Measurements from ENCODE around the gene CEP63. TPM values are rescaled to one million over a fixed set of nuclear protein-coding genes. Genes with fewer than 3 reads are reported as not detected.

CEP63 gene
- total RNA-seq, 1 experiment from 2014 or later = 10.7 TPM

DNA sequence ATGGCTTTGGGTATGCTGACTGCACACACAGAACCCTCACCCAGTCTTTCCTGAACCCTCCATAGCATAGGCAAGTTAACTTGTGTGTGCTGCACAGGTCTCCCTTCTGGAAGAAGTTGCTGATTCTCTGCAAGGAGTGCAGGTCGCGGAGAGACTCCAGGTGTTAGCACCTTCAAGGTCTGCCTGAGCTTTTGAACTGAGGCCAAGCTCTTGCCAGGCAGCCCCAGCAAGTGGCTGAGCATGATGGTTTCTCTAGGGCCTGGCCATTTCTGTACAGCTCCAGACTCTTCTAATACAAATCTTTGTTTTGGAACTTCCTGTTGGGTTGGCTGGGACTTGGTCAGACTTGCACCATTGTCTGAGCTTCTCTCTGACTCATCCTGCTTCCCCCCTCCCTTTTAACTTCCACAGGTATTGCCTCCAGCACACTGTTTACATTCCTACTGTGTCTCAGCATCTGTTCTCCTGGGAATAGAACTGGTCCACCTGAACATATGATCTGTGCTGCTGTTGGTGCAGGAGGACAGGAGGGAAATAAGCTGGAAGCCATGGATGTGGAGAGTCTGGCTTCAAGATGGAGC, 111.6 kb downstream of the CEP63 start:
- H3K79me2 ChIP-seq (ENCODE audit: low read length) = no peaks in the 10 kb centered on the region
- no peak overlapping the region for H3K9ac ChIP-seq (ENCODE audit: low read length)
- no peaks in the 10 kb centered on the region for H3K27me3 ChIP-seq (ENCODE audit: low read length)
- H3K4me2 ChIP-seq (ENCODE audit: low read depth, low read length, poor library complexity, severe bottlenecking) = no peak overlapping the region
- no peak overlapping the region for H3K27ac ChIP-seq (ENCODE audit: low read length)
- no peaks in the 10 kb centered on the region for H3K9me2 ChIP-seq (replicated peaks; ENCODE audit: insufficient read depth, low read length)
- H3K4me3 ChIP-seq (ENCODE audit: low read length) = no peak overlapping the region
- DNase-seq = no peak
- no peaks in the 10 kb centered on the region for H3K9me3 ChIP-seq (ENCODE audit: low read length)
- H4K20me1 ChIP-seq (ENCODE audit: insufficient read depth, low read depth, low read length) = no peaks in the 10 kb centered on the region
- H2AFZ ChIP-seq (ENCODE audit: low read length) = no peak overlapping the region
- H3K36me3 ChIP-seq (ENCODE audit: insufficient read depth, low read length) = no peaks in the 10 kb centered on the region
- no peaks in the 10 kb centered on the region for H3K4me1 ChIP-seq (ENCODE audit: low read length)

DNA sequence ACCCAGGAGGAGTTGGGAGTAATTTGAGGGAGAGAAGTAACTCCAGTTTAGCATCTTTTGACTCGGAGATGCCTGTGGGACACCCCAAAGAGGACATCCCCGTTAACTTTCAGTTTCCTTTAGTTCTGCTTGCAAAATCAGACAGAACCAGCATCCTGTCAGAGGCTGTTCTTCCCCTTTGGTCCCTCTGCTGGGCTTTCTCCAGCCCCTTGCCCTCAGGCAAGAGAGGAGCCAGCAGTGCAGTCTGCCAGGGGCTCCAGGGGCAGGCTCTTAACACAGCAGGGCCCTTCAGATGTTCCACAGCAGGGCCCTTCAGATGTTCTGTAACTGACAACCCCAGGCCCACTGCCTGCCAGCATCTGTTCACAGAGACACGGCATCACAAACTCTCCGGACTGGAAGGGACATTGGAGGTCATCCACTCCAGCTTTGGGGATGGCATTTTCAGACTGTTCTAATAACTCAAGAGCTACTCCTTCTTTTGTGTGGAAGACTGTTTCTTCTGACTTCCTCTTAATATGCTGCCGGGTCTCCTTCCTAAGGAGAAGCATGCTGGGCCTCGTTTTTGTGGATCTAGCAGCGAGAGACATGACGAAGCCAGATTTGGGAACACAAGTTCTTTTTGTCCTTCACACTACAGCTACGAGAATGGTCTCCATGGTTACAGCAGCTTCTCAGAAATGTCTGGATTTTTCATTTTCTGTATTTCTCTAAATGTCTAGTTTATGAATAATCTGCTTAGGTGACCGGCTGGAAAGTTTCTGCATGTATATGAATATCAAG, 113.1 kb downstream of the CEP63 start:
- H2AFZ ChIP-seq (ENCODE audit: low read length) = no peak overlapping the region
- no peak overlapping the region for H3K4me3 ChIP-seq (ENCODE audit: low read length)
- H3K4me1 ChIP-seq (ENCODE audit: low read length) = no peaks in the 10 kb centered on the region
- DNase-seq = no peak
- H3K27ac ChIP-seq (ENCODE audit: low read length) = no peak overlapping the region
- H3K36me3 ChIP-seq (ENCODE audit: insufficient read depth, low read length) = no peaks in the 10 kb centered on the region
- H4K20me1 ChIP-seq (ENCODE audit: insufficient read depth, low read depth, low read length) = no peaks in the 10 kb centered on the region
- H3K9me3 ChIP-seq (ENCODE audit: low read length) = no peaks in the 10 kb centered on the region
- no peaks in the 10 kb centered on the region for H3K27me3 ChIP-seq (ENCODE audit: low read length)
- no peak overlapping the region for H3K9ac ChIP-seq (ENCODE audit: low read length)
- H3K4me2 ChIP-seq (ENCODE audit: low read depth, low read length, poor library complexity, severe bottlenecking) = no peak overlapping the region
- no peaks in the 10 kb centered on the region for H3K79me2 ChIP-seq (ENCODE audit: low read length)
- H3K9me2 ChIP-seq (replicated peaks; ENCODE audit: insufficient read depth, low read length) = no peaks in the 10 kb centered on the region

DNA sequence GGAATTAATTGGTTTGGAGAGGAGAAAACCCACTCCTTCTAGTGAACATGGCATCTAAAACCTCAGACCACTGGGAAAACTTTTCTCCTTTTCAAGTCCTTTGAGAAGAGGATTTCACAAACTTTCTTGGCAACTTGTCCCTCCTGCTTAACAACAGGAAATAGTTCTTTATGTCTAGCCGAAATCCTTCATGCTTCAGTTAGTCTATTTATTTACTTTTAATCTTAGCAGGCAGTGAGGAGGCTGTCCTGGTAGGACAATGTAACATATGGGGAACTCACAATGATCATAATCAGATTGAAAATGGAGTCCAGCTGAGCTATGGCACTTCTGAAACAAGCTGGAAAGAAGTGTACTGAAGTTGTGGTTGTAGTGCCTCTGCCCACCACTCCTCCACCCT, 114.3 kb downstream of the CEP63 start:
- H3K4me3 ChIP-seq (ENCODE audit: low read length) = no peak overlapping the region
- H3K4me2 ChIP-seq (ENCODE audit: low read depth, low read length, poor library complexity, severe bottlenecking) = no peak overlapping the region
- H3K9ac ChIP-seq (ENCODE audit: low read length) = no peak overlapping the region

DNA sequence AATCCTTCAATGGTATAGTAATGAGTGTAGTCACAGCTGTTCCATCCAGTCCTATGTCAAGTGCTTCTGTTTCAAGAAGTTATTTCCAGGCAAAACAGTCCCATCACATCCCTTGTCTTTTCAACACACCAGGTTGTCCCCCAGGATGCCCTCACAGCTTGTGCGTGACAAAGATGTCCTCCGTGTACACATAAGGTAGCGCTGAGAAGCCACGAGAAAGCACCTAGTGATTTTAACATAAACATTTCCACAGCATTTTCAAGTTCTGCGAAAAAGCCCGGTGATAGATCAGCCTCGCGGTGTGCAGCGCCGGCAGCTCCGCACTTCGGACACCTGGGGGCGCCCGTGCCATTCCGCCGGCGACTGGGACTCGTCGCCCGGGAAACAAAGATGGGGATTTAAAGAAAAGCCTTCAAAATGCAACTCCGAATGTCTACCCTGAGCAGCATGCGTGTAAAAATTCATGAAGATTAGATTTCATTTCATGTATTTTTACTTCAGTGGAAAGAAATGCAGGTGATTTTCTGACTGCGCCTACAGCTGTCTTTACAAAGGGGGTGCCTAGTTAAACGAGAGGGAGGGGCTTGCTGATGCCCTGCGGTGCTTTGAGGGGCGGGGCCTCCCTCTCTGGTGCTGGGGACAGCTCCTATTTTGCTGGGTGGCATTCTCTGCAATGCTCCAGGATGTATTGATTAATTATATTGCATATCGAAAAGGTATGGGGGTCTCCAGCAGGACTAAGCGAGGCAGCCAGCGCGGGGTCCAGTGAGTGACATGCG, 115.0 kb downstream of the CEP63 start:
- Histone ChIP-seq H3K27me3 (ENCODE audit: low read length) (no peaks in the 10 kb centered on the region), H3K36me3 (ENCODE audit: insufficient read depth, low read length) (no peaks in the 10 kb centered on the region), H3K4me1 (ENCODE audit: low read length) (no peaks in the 10 kb centered on the region), H3K9me2 (replicated peaks; ENCODE audit: insufficient read depth, low read length) (no peaks in the 10 kb centered on the region), H2AFZ (ENCODE audit: low read length) (no peak overlapping the region), H3K4me3 (ENCODE audit: low read length) (no peak overlapping the region), H3K4me2 (ENCODE audit: low read depth, low read length, poor library complexity, severe bottlenecking) (peak overlapping the region; percentile 55), H3K27ac (ENCODE audit: low read length) (no peak overlapping the region), H3K79me2 (ENCODE audit: low read length) (no peaks in the 10 kb centered on the region), H3K9ac (ENCODE audit: low read length) (no peak overlapping the region), H4K20me1 (ENCODE audit: insufficient read depth, low read depth, low read length) (no peaks in the 10 kb centered on the region), H3K9me3 (ENCODE audit: low read length) (no peaks in the 10 kb centered on the region)
- DNase-seq = peak; percentile 87

More for the DNA sequence above, 114.3 kb downstream of the CEP63 start:
- H3K36me3 ChIP-seq (ENCODE audit: insufficient read depth, low read length) = no peaks in the 10 kb centered on the region
- no peaks in the 10 kb centered on the region for H3K9me3 ChIP-seq (ENCODE audit: low read length)
- no peaks in the 10 kb centered on the region for H4K20me1 ChIP-seq (ENCODE audit: insufficient read depth, low read depth, low read length)
- no peaks in the 10 kb centered on the region for H3K27me3 ChIP-seq (ENCODE audit: low read length)
- no peaks in the 10 kb centered on the region for H3K79me2 ChIP-seq (ENCODE audit: low read length)
- H3K9me2 ChIP-seq (replicated peaks; ENCODE audit: insufficient read depth, low read length) = no peaks in the 10 kb centered on the region
- DNase-seq = no peak
- H3K4me1 ChIP-seq (ENCODE audit: low read length) = no peaks in the 10 kb centered on the region
- H3K27ac ChIP-seq (ENCODE audit: low read length) = no peak overlapping the region
- no peak overlapping the region for H2AFZ ChIP-seq (ENCODE audit: low read length)

DNA sequence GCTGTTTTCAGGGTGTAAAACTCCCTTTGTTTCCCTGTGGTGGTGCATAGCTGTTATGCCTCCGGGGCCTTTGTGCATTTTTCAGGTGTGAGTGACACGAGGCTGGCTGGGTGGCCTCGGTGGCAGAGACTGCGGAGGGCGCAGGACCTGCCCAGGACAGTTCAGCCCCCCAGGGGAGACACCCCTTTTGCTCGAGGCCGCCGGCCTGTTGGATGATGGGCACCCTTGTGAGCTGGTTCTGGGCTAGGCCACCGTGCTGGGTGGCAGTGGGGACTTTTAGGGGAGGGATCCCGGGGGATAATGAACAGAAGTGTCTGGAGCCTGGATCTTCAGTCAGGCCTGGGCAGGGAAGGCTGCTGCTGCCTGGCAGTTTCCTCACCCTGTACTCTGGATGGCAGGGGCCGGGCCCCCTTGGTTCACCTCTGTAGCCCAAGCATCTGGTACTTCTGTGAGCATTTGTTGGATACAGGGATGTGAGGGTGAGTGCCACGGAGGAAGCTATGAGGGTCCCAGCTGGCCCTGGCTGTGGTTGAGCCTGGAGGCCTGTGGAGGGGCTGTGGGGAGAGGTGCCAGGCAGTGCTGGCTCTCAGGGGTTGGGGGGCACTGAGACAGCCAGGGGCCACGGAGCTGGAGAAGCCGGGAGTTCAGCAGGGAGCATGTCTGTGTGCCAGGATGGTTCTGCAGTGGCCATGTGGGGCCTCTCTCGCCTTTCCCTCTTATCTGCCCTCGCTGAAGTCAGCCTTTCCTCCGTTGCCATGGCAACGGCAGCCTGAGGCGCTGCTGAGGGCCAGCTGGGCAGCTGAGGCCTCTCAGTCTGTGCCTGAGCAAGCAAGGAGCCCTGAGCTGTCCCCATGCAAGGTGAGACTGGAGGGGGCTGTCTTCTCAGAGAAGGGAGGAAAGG, 115.9 kb downstream of the CEP63 start:
- no peak for DNase-seq
- Histone ChIP-seq H3K9me2 (replicated peaks; ENCODE audit: insufficient read depth, low read length) (no peaks in the 10 kb centered on the region), H3K36me3 (ENCODE audit: insufficient read depth, low read length) (no peaks in the 10 kb centered on the region), H3K4me1 (ENCODE audit: low read length) (no peaks in the 10 kb centered on the region), H2AFZ (ENCODE audit: low read length) (no peak overlapping the region), H3K79me2 (ENCODE audit: low read length) (no peaks in the 10 kb centered on the region), H3K27ac (ENCODE audit: low read length) (no peak overlapping the region), H4K20me1 (ENCODE audit: insufficient read depth, low read depth, low read length) (no peaks in the 10 kb centered on the region), H3K27me3 (ENCODE audit: low read length) (no peaks in the 10 kb centered on the region), H3K9ac (ENCODE audit: low read length) (no peak overlapping the region), H3K4me3 (ENCODE audit: low read length) (no peak overlapping the region), H3K4me2 (ENCODE audit: low read depth, low read length, poor library complexity, severe bottlenecking) (no peak overlapping the region), H3K9me3 (ENCODE audit: low read length) (no peaks in the 10 kb centered on the region)

DNA sequence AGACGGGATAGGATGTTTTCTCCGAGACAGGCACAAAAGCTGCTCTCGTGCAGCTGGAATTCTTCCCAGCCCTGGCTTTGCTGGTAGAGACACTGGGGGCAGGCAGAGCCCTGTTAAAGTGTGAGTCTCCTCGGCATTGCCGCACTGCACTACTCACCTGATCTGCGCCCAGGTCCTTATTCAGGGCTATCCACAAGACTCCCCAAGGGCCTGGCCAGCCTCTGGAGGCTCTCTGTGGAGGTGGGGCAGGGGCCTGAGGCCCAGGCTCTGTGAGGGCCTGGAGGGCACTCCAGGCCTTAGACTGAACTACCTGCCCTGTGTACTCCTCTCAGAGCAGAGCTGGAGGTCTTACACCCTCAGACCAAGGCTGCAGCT, 116.6 kb downstream of the CEP63 start:
- H3K9me2 ChIP-seq (replicated peaks; ENCODE audit: insufficient read depth, low read length) = no peaks in the 10 kb centered on the region
- H3K27ac ChIP-seq (ENCODE audit: low read length) = no peak overlapping the region
- H3K4me2 ChIP-seq (ENCODE audit: low read depth, low read length, poor library complexity, severe bottlenecking) = no peak overlapping the region
- H3K4me1 ChIP-seq (ENCODE audit: low read length) = no peaks in the 10 kb centered on the region
- no peak overlapping the region for H3K4me3 ChIP-seq (ENCODE audit: low read length)
- no peaks in the 10 kb centered on the region for H3K9me3 ChIP-seq (ENCODE audit: low read length)
- no peak for DNase-seq
- H3K36me3 ChIP-seq (ENCODE audit: insufficient read depth, low read length) = no peaks in the 10 kb centered on the region
- no peaks in the 10 kb centered on the region for H3K79me2 ChIP-seq (ENCODE audit: low read length)
- H3K27me3 ChIP-seq (ENCODE audit: low read length) = no peaks in the 10 kb centered on the region
- no peak overlapping the region for H3K9ac ChIP-seq (ENCODE audit: low read length)
- H2AFZ ChIP-seq (ENCODE audit: low read length) = no peak overlapping the region
- no peaks in the 10 kb centered on the region for H4K20me1 ChIP-seq (ENCODE audit: insufficient read depth, low read depth, low read length)

DNA sequence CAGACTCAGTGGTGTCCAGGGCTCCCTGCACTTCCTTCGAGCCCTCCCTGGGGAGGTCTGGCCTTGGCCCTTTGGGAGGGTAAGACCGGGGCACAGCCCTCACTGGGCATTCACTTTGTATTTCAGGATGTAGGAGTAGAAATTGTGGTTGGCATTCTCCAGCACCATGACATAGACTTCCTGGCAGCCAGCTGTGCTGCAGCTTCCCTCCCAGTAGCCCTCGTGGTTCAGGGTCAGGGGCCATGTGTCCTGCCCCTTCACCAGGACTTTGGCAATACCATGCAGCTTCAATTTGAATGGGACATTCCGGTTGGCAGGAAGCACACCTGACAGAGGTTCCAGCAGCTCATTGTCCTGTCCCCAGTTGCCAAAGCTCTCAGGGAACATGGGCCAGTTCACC, 117.6 kb downstream of the CEP63 start:
- Histone ChIP-seq H3K27me3 (ENCODE audit: low read length) (no peaks in the 10 kb centered on the region), H3K9me2 (replicated peaks; ENCODE audit: insufficient read depth, low read length) (no peaks in the 10 kb centered on the region), H2AFZ (ENCODE audit: low read length) (no peak overlapping the region), H3K9me3 (ENCODE audit: low read length) (no peaks in the 10 kb centered on the region), H3K4me2 (ENCODE audit: low read depth, low read length, poor library complexity, severe bottlenecking) (no peak overlapping the region), H3K4me1 (ENCODE audit: low read length) (no peaks in the 10 kb centered on the region), H3K36me3 (ENCODE audit: insufficient read depth, low read length) (no peaks in the 10 kb centered on the region), H3K9ac (ENCODE audit: low read length) (no peak overlapping the region), H3K4me3 (ENCODE audit: low read length) (no peak overlapping the region), H3K27ac (ENCODE audit: low read length) (no peak overlapping the region), H4K20me1 (ENCODE audit: insufficient read depth, low read depth, low read length) (no peaks in the 10 kb centered on the region), H3K79me2 (ENCODE audit: low read length) (no peaks in the 10 kb centered on the region)
- DNase-seq = no peak
